ENCODE measurements around the gene PLVAP.

PLVAP gene

DNA sequence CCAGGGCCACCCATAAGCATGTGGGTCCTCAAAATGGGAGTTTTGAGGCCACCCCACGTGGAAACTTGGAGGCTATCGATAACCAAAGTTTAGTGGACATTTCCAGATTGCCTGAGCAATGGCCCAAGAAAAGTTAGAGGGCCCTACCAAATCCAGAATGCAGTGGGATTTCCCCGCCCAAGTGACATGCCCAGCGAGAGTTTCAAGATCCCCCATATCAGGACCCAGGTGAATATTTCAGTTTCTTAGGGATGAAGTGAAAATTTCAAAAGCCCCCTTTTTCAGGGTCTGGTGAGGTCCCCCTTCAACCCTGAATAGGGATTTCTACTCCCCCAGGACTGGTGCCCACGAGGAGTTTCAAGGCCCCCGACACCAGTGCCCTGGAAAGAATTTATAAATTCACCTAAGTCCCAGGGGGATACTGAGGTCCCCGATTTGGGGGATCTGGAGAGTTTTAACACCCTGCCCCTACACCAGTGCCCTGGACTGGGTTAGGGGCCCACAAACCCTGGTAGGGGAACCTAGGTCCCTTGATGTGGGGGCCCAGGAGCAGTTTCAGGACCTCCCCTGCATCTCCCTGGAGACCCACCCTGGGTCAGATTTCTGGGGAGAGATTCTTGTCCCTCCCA lies 27.6 kb upstream of the PLVAP start:
- TF ChIP-seq GLIS1 (tag by site-specific recombination; IDR thresholded peaks at IDR 0.05) (peak; percentile 27; the same call in 1 of the 2 replicates), ZNF239 (tag by site-specific recombination; IDR thresholded peaks at IDR 0.05) (no peak), ZBTB48 (tag by site-specific recombination; IDR thresholded peaks at IDR 0.05) (peak; percentile 66), ZNF155 (tag by site-specific recombination; IDR thresholded peaks at IDR 0.05) (no peak), SP7 (tag by site-specific recombination; IDR thresholded peaks at IDR 0.05) (0 out of 2 replicates have a peak, but pooled peaks have one; percentile 20), PRDM10 (tag by site-specific recombination; IDR thresholded peaks at IDR 0.05) (peak; percentile 35; the same call in 1 of the 2 replicates), ZNF473 (tag by site-specific recombination; IDR thresholded peaks at IDR 0.05) (no peak)
- TF ChIP-seq, protein P1, sequence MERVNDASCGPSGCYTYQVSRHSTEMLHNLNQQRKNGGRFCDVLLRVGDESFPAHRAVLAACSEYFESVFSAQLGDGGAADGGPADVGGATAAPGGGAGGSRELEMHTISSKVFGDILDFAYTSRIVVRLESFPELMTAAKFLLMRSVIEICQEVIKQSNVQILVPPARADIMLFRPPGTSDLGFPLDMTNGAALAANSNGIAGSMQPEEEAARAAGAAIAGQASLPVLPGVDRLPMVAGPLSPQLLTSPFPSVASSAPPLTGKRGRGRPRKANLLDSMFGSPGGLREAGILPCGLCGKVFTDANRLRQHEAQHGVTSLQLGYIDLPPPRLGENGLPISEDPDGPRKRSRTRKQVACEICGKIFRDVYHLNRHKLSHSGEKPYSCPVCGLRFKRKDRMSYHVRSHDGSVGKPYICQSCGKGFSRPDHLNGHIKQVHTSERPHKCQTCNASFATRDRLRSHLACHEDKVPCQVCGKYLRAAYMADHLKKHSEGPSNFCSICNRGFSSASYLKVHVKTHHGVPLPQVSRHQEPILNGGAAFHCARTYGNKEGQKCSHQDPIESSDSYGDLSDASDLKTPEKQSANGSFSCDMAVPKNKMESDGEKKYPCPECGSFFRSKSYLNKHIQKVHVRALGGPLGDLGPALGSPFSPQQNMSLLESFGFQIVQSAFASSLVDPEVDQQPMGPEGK (tag by site-specific recombination; IDR thresholded peaks at IDR 0.05), result peak; percentile 21; the same call in 1 of the 2 replicates
- TF ChIP-seq, protein P2, sequence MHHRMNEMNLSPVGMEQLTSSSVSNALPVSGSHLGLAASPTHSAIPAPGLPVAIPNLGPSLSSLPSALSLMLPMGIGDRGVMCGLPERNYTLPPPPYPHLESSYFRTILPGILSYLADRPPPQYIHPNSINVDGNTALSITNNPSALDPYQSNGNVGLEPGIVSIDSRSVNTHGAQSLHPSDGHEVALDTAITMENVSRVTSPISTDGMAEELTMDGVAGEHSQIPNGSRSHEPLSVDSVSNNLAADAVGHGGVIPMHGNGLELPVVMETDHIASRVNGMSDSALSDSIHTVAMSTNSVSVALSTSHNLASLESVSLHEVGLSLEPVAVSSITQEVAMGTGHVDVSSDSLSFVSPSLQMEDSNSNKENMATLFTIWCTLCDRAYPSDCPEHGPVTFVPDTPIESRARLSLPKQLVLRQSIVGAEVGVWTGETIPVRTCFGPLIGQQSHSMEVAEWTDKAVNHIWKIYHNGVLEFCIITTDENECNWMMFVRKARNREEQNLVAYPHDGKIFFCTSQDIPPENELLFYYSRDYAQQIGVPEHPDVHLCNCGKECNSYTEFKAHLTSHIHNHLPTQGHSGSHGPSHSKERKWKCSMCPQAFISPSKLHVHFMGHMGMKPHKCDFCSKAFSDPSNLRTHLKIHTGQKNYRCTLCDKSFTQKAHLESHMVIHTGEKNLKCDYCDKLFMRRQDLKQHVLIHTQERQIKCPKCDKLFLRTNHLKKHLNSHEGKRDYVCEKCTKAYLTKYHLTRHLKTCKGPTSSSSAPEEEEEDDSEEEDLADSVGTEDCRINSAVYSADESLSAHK (tag by site-specific recombination; IDR thresholded peaks at IDR 0.05), result peak; percentile 100
- H3K4me1 ChIP-seq (ENCODE audit: control insufficient read depth, insufficient read depth, low read length), result no peaks in the 10 kb centered on the region
- H3K4me3 ChIP-seq (ENCODE audit: low read depth, low read length), result no peak overlapping the region
- no peak overlapping the region for H3K27ac ChIP-seq (ENCODE audit: extremely low read depth, low read depth, low read length)
- ChIA-PET POLR2A (interaction anchor here (2.1 kb wide), 1 partner anchor 15 kb away, joined by 9 read pairs; the partner anchor contains the start of gene MVB12A), CTCF (interaction anchor here (0.6 to 1.7 kb wide), 3 partner anchors 14 to 361 kb away, joined by 3 to 8 read pairs (median 3); no protein-coding TSS in a partner anchor)
- no peaks in the 10 kb centered on the region for H3K9me3 ChIP-seq (ENCODE audit: control insufficient read depth, insufficient read depth, low read depth, low read length)
- no peaks in the 10 kb centered on the region for H3K36me3 ChIP-seq (ENCODE audit: control insufficient read depth in 2 of 2, insufficient read depth in 1 of 2, low read length in 2 of 2)

DNA sequence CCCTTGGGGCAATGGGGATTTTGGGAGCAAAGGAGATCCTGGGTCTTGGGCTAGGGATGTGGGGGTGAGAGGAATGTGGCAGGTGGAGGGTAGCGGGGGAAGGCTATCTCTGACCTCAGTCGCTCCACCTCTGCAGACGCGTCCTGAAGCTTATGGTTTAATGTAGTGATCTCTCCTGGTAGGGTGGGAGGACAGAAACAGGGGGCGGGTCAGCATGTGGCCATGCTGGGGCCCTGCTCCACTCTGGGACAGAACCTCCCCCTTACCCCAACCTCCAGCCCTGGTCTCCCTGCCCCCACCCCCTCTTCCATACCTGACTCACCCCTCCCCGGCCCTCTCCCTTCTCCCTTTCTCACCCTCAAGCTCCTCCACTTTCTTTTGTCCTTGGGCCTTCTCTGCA lies 26.9 kb upstream of the PLVAP start:
- Histone ChIP-seq H3K4me3 (ENCODE audit: low read depth, low read length) (no peak overlapping the region), H3K36me3 (ENCODE audit: control insufficient read depth in 2 of 2, insufficient read depth in 1 of 2, low read length in 2 of 2) (no peaks in the 10 kb centered on the region), H3K27ac (ENCODE audit: extremely low read depth, low read depth, low read length) (no peak overlapping the region), H3K9me3 (ENCODE audit: control insufficient read depth, insufficient read depth, low read depth, low read length) (no peaks in the 10 kb centered on the region), H3K4me1 (ENCODE audit: control insufficient read depth, insufficient read depth, low read length) (no peaks in the 10 kb centered on the region)
- CTCF ChIA-PET, result interaction anchor here (1.7 kb wide), 1 partner anchor 13 kb away, joined by 8 read pairs; no protein-coding TSS in a partner anchor
- POLR2A ChIA-PET, result interaction anchor here (0.6 to 1.2 kb wide), 4 partner anchors 16 to 460 kb away, joined by 3 to 9 read pairs (median 8); partner anchors contain the start of gene MVB12A
- no peak for TF ChIP-seq ZNF658 (tag by site-specific recombination; IDR thresholded peaks at IDR 0.05)
- TF ChIP-seq OSR2 (tag by site-specific recombination; IDR thresholded peaks at IDR 0.05), result no peak
- TF ChIP-seq, protein P3, sequence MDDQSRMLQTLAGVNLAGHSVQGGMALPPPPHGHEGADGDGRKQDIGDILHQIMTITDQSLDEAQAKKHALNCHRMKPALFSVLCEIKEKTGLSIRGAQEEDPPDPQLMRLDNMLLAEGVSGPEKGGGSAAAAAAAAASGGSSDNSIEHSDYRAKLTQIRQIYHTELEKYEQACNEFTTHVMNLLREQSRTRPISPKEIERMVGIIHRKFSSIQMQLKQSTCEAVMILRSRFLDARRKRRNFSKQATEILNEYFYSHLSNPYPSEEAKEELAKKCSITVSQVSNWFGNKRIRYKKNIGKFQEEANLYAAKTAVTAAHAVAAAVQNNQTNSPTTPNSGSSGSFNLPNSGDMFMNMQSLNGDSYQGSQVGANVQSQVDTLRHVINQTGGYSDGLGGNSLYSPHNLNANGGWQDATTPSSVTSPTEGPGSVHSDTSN (CRISPR knock-in tag; IDR thresholded peaks at IDR 0.05), result no peak
- no peak for TF ChIP-seq PRDM6 (tag by site-specific recombination; IDR thresholded peaks at IDR 0.05)
- TF ChIP-seq MZF1 (tag by site-specific recombination; IDR thresholded peaks at IDR 0.05; ENCODE audit: borderline replicate concordance), result no peak
- no peak for TF ChIP-seq ZNF530 (tag by site-specific recombination; IDR thresholded peaks at IDR 0.05; ENCODE audit: low read depth)
- TF ChIP-seq, protein P4, sequence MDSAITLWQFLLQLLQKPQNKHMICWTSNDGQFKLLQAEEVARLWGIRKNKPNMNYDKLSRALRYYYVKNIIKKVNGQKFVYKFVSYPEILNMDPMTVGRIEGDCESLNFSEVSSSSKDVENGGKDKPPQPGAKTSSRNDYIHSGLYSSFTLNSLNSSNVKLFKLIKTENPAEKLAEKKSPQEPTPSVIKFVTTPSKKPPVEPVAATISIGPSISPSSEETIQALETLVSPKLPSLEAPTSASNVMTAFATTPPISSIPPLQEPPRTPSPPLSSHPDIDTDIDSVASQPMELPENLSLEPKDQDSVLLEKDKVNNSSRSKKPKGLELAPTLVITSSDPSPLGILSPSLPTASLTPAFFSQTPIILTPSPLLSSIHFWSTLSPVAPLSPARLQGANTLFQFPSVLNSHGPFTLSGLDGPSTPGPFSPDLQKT (IDR thresholded peaks at IDR 0.05; ENCODE audit: borderline replicate concordance, low read depth, low read length), result no peak
- TF ChIP-seq ZNF248 (tag by site-specific recombination; IDR thresholded peaks at IDR 0.05), result no peak
- TF ChIP-seq ZNF354C (tag by site-specific recombination; IDR thresholded peaks at IDR 0.05; ENCODE audit: borderline replicate concordance, low read depth), result no peak
- TF ChIP-seq ZNF621 (tag by site-specific recombination; IDR thresholded peaks at IDR 0.05), result no peak
- no peak for TF ChIP-seq BCL11B (tag by site-specific recombination; IDR thresholded peaks at IDR 0.05; ENCODE audit: low read depth)
- no peak for TF ChIP-seq ZSCAN23 (tag by site-specific recombination; IDR thresholded peaks at IDR 0.05)
- TF ChIP-seq ZFHX2 (tag by site-specific recombination; conservative IDR thresholded peaks at IDR 0.05), result peak; percentile 64
- TF ChIP-seq ZNF473 (tag by site-specific recombination; IDR thresholded peaks at IDR 0.05), result no peak

Measured in HEK293 (cell line).